Activated T-cell treated with anti-CD3 and anti-CD28 coated beads, Interleukin-2, amount 50 U/mL, for 1 hour (primary cell): ENCODE data around the gene HYI.
"Not testable (repeated sequence)": the region's sequence is repeated elsewhere in the genome, so short reads cannot be mapped to it uniquely, and the experiment has no call there.

Source experiments
- DNase-seq: peaks from one replicate; pipeline ENCODE4 v3.0.0-alpha.2; 2020

The HYI gene

DNA sequence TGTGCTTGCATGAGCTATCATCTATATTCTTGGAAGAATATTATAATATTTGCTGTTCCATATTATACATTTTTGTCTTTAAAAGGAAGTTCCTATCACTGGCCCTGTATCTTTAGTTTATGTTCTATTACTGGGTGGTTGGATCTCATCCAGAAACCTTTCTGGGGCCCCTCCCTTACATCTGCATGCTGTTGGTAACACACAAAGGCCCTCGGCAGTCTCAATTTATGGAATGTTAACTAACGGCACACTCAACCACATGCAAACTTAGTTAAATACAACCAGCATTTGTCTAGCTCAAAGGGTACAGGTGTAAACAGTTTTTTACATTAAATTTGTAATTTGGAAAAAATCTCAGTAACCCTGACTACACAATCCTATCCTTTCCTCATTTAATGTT lies 9.7 kb upstream of the HYI start:
- no peak for DNase-seq

DNA sequence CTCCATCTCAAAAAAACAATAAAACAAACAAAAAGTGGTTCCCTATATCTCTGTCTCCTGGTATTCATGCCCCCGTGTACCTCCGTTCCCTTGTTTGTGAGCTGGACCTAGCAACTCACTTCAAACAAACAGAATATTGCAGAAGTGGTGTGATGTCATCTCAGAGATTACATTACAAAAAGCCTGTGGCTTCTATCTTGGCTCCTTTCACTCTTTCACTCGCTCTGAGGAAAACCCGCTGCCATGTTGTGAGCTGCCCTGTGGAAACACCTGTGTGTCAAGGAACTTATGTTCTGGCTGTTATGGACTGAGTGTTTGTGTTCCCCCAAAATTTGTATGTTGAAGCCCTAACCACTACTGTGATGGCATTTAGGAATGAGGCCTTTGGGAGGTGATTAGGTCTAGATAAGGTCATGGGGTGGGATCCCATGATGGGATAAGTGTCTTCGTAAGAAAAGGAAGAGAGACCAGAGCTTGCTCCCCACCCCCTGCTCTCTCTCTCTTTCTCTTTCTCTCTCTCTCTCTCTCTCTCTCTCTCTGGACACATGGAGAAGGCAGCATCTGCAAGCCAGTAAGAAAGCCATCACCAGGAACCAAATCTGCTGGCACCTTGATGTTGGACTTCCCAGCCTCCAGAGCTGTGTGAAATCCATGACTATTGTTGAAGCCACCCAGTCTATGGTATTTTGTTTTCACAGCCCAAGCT lies 7.4 kb upstream of the HYI start:
- no peak for DNase-seq

DNA sequence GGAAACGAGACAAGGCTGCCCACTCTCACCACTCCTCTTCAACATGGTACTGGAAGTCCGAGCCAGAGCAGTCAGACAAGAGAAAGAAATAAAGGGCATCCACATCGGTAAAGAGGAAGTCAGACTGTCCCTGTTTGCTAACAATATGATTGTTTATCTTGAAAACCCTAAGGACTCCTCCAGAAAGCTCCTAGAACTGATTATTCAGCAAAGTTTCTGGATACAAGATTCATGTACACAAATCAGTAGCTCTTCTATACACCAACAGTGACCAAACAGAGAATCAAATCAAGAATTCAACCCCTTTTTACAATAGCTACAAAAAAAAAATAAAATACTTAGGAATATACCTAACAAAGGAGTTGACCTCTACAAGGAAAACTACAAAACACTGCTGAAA lies 4.6 kb upstream of the HYI start:
- not testable (repeated sequence) for DNase-seq

DNA sequence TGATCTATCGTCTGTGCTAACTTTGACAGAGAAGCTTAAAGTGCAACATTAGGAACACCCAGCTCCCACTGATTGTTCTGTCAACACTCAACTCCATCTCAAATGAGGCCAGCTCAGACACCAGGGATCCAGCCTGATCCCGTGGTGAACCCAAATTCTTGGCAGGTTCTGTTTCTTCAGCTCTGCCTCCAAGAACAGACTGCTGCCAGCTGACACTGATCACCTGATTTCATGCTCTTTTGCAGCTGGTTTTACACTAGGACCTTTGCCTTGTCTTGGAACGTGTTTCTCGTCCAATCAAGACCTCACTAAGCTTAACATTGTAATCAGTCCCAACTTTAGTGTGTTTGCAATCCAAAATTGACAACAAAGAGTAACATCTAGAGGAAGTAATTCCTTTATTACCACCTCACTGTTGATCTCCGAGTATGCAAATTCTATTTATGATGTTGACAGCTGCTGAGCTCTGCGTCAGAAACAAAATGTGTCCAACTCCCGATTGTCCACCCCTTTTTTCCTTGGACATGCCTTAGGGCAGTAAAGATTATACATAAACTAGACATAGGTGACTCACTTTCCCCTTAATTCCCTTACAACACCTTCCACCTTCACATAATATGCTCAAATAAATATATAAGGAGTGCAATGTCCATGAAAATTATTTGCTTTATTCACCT lies 1.6 kb upstream of the HYI start:
- no peak for DNase-seq

DNA sequence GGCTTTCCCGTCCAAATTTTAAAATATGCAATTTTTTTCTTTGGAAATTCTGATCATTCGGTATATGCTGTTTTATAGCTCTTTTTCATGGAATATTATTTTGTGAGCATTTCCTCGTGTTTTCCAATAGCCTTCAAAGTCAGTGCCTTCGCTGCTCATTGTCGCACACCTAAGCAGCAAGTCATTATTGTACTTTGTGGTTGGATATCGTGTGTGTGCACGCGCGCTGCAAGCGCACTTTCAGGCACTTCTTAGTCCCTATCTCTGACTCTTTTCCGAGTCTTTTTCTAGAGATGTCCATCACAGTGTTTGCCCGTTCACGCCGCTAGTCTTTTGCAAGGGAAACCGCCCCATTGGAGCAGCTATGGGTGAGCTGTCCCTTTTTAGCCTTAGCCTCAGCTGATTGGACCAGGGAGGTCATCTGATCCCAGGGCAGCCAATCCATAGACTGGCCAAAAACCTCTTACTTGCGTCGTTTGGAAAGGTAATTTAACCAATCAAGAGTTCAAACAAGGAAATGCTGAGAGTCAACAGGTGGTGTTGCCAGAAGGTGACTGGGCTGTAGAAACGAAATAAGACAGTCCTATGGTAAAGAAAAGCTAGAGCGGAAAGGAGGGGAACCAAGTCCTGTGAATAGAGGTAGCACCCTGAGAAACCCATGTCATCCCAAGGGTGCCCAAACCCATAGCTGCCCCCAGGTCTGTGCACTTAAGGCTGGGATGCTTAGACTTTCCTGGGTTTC lies 710 bp upstream of the HYI start:
- DNase-seq = peak; percentile 45

DNA sequence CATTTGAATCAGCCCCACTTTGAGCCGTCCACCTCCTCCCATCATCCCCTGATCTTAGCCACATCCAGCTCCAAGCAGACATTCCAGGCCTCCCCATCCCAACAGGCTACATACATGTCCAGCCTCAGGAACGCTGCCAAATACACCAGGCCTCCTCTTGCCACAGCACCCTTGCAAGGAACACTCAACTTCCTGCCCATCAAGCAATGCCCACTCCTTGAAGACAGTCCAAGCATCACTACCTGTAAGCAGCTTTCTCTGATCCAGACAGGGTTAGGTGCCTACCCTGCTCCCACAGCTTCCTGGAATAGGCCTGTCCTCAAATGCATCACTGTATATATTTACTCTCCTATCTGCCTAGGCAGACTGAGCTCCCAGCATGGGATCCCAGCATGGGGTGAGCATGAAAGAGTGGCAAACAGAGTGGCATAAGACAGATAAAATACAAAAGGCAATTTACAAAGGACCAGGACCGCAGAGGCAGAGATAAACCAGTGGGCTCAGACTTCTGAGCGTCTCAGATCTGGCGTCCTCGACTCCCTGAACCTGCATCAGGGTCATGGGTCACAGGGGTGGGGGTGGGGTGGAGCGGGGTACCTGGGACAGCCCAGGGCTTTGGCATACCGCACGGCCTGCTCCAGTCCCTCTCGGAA lies 816 bp downstream of the HYI start:
- no peak for DNase-seq

DNA sequence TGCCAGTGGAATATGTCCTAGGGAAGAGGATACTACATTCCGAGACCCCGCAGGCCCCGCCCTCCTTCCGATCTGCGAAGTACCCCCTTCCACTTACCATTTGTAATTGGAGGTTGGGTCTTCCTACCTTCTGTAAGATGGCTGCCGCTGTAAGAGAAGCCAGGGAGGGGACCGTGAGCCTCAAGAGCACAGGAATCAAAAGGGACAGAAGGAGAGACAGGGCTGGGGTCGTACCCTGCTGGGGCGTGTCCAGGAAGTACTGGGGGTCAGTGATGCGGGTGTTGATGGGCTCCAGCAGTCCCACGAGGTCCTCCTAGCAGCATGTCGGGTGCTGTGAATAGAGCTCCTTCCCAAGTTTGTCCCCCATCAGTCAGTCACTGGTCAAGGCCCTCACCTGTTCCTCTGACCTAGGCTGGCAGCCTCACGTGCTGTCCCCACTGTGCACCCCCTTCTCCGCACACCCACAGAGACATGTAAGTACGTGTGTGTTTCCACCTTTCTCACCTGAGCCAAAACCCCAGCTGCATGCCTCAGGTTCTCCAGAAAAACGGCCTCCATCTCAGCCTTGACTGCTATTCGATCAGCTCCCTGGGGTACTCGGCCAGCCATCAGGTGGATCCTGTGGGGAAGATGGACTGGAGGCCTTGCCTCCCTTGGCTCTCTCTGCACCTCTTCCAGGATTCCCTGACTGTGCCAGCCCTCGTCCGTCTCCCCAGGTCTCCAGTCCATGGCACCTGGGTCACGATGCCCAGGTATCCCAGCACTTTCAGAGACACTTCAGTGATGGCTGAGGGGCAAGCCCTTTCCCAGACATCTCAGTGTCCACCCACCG lies 1.8 kb downstream of the HYI start:
- no peak for DNase-seq

DNA sequence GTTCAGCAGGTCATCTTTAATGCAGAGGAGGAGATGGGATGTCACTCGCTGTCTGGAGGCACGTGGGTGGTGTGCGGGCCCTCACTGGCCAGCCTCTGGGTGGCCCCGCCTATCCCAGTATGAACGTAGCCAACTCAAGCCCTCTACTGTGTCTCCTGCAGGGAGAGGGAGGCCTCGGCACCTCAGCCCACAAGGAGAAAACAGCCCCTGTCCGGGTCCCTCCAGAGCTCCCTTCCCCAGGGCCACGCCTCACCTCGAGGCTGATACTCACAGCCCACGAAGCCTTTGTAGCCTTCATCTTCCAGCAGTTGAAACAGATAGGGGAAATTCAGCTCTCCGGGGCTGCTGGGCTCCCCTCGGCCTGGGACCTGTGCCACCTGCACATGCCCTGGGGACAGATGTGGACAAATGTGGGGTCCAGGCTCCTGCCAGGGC lies 2.6 kb downstream of the HYI start:
- DNase-seq = no peak

DNA sequence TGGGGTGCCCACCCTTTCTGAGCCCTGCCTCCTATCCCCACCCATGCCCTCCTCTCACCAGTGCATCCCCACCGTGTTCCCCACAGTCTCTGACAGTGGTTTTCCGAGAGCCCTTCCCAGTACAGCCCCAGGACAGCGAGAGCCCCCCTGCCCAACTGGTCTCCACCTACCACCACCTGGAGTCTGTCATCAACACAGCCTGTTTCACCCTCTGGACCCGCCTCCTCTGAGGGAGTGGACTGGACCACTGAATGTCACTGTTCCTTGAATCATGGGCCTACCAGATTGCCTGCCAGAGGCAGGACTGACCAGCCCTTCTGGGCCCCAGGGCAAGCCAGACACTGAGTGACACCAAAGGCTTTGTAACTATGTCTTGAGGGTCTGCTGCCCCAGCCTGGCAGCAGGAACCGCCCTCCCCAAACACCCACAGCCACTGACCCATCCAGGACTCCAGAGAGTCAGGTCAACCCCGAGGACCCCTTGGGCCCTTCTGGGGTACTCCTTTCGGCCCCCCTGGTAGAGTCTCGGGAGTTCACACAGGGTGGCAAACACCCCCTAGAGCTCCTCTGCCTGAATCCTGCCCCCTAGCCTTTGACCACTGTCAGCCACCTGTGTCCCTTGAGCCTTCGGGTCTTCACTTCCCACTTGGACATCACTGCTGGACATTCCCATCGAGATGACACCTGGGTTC lies 3.3 kb downstream of the HYI start:
- no peak for DNase-seq

DNA sequence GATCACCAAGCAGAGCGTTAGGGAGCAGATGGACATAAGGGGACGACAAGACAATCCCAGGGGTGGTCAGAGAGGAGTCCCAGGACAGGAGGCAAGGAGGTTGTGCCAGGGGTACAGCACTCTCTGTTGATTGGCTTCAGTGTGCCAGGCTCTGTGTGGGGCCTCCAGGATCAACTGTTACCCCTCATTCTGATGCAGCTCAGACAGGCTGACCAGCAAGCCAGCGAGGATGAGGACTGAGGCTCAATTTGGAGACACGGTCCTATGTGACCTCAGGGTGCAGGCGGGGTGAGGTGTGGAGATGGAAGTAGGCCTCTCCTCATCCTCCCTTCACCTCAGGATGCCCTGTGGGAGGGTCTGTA lies 4.0 kb downstream of the HYI start:
- no peak for DNase-seq

DNA sequence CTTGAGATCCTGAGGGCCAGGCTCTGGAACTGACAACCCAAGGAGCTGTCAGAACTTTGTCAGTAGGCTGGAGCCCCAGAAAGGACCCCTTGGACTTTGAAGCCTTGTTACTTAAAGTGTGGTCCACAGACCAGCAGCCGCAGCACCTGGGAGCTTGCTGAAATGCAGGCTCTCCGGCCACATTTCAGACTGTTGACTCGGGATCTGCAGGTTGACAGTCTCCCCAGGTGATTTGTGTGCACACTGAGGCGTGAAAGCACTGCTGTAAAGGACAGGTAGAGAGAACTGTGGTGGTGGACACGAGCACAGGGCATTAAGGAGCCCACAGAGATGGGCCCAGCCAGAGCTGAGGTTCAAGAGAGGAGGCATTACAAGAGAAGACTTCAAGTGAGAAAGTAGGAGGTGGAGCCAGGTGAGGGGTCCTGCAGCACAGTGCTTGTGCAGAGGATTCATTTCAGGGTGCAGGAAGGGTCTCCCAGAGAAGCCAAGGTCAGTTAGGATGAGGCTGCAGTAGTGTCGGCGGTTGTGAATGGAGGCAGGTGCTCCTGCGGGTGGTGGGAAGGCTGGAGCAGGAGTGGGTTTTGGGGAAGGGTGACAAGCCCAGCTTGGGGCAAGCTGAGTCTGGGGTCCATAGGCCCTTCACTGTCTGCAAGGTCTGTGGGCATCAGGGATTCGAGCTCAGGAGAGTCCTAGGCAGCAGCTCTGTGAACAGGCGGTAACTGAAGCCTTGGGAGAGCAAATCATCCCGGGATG lies 4.6 kb downstream of the HYI start:
- no peak for DNase-seq

DNA sequence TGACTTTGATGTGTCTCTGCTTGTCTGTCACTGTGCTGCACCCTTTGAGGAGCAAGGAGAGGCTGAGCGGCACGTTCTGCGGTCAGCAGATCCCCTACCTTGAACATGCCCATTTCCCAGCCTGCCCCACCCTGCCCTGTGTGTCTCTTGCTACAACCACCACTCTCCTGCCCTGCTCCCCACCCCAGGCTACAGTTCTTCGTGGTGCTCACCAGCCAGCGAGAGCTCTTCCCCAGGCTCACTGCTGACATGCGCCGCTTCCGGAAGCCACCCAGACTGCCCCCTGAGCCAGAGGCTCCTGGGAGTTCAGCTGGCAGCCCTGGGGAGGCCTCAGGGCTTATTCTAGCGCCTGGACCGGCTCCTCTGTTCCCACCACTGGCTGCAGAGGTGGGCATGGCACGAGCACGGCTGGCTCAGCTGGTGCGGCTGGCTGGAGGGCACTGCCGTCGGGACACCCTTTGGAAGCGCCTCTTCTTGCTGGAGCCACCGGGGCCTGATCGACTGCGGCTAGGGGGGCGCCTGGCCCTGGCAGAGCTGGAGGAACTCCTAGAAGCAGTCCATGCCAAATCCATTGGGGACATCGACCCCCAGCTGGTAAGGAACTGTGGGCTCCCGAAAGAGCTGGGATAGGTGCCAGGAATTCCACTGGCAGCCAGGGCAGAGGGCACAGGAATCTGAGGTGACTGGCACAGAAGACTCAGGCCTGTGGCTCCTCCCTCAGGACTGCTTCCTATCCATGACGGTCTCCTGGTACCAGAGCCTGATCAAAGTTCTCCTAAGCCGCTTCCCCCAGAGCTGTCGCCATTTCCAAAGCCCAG lies 5.6 kb downstream of the HYI start:
- peak; percentile 8 for DNase-seq

DNA sequence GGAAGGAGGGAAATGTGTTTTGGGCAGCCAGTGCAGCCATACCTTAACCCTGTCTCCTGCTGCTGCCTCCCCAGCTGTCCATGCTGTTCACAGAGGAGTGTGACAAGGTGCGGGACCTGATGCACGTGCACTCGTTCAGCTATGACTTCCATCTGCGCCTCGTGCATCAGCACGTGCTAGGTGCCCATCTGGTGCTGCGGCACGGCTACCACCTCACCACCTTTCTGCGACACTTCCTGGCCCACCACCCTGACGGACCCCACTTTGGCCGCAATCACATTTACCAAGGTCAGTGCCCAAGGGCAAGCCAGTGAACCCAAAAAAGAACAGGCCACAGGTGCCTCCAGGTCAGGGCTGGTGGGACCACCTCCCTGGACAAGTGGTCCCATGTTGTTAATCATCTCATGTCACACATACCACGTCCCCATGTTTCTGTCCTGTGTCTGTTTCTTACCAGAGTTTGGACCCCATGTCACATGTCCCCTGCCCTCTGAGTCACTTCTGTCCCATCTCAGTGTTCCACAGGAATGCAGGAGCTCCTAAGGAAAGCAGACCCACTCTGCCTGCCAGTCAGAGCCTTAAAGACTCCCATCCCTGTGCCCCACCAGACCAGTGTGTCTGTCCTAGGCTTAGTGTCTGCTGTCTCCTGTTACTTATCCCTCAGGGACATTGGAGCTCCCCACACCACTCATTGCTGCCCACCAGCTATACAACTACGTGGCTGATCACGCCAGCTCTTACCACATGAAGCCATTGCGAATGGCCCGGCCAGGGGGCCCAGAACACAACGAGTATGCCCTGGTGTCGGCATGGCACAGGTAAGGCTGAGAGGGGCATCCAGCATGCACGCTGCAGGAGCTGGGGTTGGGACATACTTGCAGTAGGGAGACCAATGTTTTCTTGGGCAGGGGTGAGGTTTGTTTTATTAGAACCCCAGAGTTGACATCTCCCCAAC lies 6.6 kb downstream of the HYI start:
- DNase-seq = peak; percentile 9

DNA sequence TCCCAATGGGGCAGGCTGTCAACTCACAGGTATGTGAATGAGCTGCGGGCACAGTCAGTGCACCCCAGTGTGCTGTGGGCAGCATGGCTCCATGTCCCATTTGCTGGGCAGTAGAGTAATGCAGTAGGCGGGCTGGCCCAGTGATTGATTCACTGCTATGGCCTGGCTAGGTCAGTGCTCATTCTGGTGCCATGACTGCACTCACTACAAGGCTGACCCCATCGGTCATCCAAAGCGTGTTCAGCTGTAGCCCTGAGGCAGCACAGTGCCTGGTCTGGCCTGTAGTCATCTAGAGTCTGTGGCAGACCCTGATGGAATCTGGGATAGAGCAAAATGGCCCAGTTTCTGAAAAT lies 7.4 kb downstream of the HYI start:
- peak; percentile 6 for DNase-seq

DNA sequence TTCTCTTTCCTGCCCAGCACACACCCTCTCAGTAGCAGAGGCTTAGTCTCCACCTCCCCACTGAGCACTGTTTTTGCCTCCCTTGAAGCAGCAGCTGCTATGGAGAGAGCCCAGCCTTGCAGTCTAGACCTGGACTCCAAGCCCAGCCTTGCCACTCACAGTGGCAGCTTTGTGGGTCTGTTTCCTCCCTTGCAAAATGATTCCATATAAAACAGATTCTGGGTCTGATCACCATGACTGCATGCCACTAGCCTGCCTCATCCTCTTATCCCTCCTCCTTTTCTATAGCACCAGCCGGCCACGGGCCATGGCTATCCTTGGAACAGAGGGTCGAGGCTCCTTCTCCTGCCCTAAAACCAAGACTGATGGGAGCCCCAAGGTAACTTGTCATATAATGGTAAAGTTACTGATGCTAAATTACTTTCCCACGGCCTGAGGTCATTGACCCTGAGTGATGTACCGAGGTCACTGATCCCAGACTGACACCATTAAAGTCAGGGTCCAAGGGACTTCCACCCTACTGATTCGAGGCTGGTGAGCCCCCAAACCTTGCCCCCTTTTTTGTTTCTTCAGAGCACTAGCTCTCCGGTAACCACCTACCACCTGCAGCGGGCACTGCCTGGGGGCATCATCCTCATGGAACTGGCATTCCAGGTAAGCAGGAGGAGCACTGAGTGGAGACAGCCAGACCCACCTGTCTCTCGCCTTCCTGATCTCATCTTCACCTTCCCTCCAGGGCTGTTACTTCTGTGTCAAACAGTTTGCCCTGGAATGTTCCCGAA lies 7.9 kb downstream of the HYI start:
- peak; percentile 9 for DNase-seq

DNA sequence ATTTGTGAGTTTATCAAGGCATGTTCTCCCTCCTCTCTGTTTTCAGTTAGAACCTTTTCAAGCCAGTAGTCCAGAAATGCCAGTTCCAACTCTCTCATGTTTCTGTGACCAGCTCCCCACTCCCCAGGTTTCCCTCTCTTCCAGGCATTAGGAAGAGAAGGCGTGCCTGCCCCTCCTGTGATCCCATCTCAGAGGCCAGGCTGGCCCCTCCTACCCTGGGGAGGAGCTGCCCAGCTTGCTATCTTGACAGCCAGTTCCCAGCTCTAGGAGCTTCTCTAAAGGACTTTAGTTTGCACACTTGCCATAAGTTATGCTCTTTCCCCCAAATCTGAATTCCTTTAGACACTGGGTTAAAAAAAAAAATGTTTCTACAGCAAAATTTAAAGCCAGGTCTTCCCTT lies 8.9 kb downstream of the HYI start:
- DNase-seq = no peak

DNA sequence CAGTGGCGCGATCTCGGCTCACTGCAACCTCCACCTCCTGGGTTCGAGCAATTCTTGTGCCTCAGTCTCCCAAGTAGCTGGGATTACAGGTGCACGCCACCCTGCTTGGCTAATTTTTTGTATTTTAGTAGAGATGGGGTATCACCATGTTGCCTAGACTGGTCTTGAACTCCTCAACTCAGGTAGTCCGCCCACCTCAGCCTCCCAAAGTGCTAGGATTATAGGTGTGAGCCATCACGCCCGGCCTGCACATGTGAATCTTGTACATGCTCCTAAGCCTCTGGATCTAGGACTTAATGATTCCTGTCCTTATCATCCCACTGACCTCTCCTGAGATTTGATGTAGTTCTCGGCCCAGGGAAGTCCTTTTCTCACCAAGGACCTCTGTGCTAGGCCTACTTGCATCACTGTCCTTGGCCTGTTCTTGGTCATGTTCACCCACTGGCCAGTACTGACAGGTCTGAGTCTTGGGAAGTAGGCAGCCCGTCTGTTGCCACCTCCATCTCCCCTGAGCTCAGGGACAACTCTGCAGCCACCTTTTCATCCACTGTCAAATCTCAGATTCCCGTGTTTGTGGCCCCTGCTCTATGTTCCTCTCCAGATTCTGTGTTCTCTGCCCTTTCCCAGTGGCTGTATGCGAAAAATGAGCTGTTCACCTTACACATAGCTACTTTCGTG lies 9.4 kb downstream of the HYI start:
- no peak for DNase-seq
